Fibroblast of lung (primary cell): Measurements from ENCODE around the gene LDAH. TPM values are rescaled to one million over a fixed set of nuclear protein-coding genes. Genes with fewer than 3 reads are reported as not detected.

ENCODE experiments used
- DNase-seq, 2 donors: peaks; one replicate each; pipeline versions ENCODE4 v3.0.0 to v3.0.0-alpha.2; 2010; ENCODE audit warnings: low read depth in 2 of 2
- H2AFZ ChIP-seq: 2 replicates; pipeline ENCODE4 v1.5.1; 2012; ENCODE audit warnings: low read length, control low read depth, inconsistent platforms
- H3K27ac ChIP-seq: 2 replicates; pipeline ENCODE4 v1.5.1; 2011; ENCODE audit warnings: low read length, control low read depth; ENCODE audit not compliant: insufficient read depth
- H3K27me3 ChIP-seq: 2 replicates; pipeline ENCODE4 v1.5.1; 2011; ENCODE audit warnings: mild to moderate bottlenecking, low read length; ENCODE audit not compliant: control insufficient read depth, insufficient read depth
- H3K36me3 ChIP-seq: 2 replicates; pipeline ENCODE4 v1.5.1; 2011; ENCODE audit warnings: low read length; ENCODE audit not compliant: control insufficient read depth, insufficient read depth
- H3K4me1 ChIP-seq: 2 replicates; pipeline ENCODE4 v1.5.1; 2011; ENCODE audit warnings: low read length; ENCODE audit not compliant: control insufficient read depth, insufficient read depth; ENCODE audit errors: extremely low read depth
- H3K4me2 ChIP-seq: 2 replicates; pipeline ENCODE4 v1.5.1; 2011; ENCODE audit warnings: low read length, control low read depth; ENCODE audit not compliant: insufficient read depth; ENCODE audit errors: extremely low read depth
- H3K4me3 ChIP-seq, 4 experiments: fragments of 200-600 bp in 1 of 4; sonication (generic) in 1 of 4; replicated peaks in 1 of 4; 2 replicates each; pipeline ENCODE4 v1.5.1; 2011 to 2016; ENCODE audit warnings: low read length in 4 of 4, low read depth in 3 of 4, mild to moderate bottlenecking in 3 of 4, control low read depth in 2 of 4, inconsistent platforms in 1 of 4, mixed read lengths in 1 of 4; ENCODE audit not compliant: insufficient read depth in 1 of 4; ENCODE audit errors: control extremely low read depth in 1 of 4
- H3K79me2 ChIP-seq: 2 replicates; pipeline ENCODE4 v1.5.1; 2012; ENCODE audit warnings: mild to moderate bottlenecking, low read length, inconsistent platforms; ENCODE audit not compliant: control insufficient read depth, insufficient read depth
- H3K9ac ChIP-seq: 2 replicates; pipeline ENCODE4 v1.5.1; 2011; ENCODE audit warnings: mild to moderate bottlenecking, low read length, control low read depth; ENCODE audit not compliant: insufficient read depth
- H3K9me3 ChIP-seq: 2 replicates; pipeline ENCODE4 v1.5.1; 2012; ENCODE audit warnings: low read depth, low read length; ENCODE audit not compliant: control insufficient read depth, insufficient read depth
- H4K20me1 ChIP-seq: 2 replicates; pipeline ENCODE4 v1.5.1; 2011; ENCODE audit warnings: low read length; ENCODE audit not compliant: control insufficient read depth, insufficient read depth; ENCODE audit errors: extremely low read depth
- EZH2 ChIP-seq: IDR thresholded peaks from 2 replicates; pipeline ENCODE4 v1.5.1; 2012; ENCODE audit warnings: low read length, control low read depth, mild to moderate bottlenecking; ENCODE audit errors: missing control alignments
- polyA plus RNA-seq, 2 donors: library from polyadenylated mRNA; depleted of rRNA in 1 of 2; stranded (reverse) in 1 of 2; unstranded in 1 of 2; fragments of >200 nt; gene quantifications; 2 replicates each; pipeline ENCODE4 v1.2.1, GENCODE V29; 2011 to 2012; ENCODE audit warnings: missing spikeins in 1 of 2
- total RNA-seq: library from RNA; depleted of rRNA; stranded (reverse); fragments of >200 nt; gene quantifications from 2 replicates; pipeline ENCODE4 v1.2.1, GENCODE V29; 2014
- TF ChIP-seq, protein P1 (sequence below), 2 donors: IDR thresholded peaks in 1 of 2; conservative IDR thresholded peaks in 1 of 2; 1 replicate in 1 of 2; 2 replicates in 1 of 2; pipeline ENCODE4 v1.5.1; 2011 to 2012; ENCODE audit warnings: low read length in 2 of 2, control low read depth in 1 of 2, inconsistent platforms in 1 of 2, low read depth in 1 of 2, mild to moderate bottlenecking in 1 of 2

The LDAH gene
- total and polyA plus RNA-seq, 2 donors (not counting 1 experiment from before 2014, with no cell fraction given), result 20.5 to 22.8 TPM

DNA sequence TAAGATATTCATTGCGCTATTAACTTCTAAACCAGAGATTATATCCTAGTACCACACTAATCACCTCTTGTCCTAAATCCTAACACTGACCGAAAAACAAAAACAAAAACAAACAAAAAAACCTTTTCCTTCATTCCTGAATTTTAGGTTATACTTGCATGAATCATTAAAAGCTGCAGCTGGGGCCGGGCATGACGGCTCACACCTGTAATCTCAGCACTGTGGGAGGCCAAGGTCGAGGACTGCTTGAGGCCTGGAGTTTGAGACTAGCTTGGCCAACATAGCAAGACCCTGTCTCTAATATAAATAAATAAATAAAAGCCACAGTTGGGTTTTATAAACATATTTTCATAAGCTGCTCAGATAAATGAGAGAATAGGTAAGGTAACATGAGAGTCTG lies 96.0 kb downstream of the LDAH start:
- H3K9me3 ChIP-seq, result no peaks in the 10 kb centered on the region
- no peak overlapping the region for H3K4me3 ChIP-seq
- H3K79me2 ChIP-seq, result no peaks in the 10 kb centered on the region
- H3K27ac ChIP-seq, result no peak overlapping the region
- peaks cover 2% of the 10 kb centered on the region for H3K4me1 ChIP-seq
- H3K27me3 ChIP-seq, result no peaks in the 10 kb centered on the region
- no peak overlapping the region for H3K9ac ChIP-seq
- DNase-seq, result no peak
- no peaks in the 10 kb centered on the region for H3K36me3 ChIP-seq
- no peak overlapping the region for H2AFZ ChIP-seq
- TF ChIP-seq, protein P1, sequence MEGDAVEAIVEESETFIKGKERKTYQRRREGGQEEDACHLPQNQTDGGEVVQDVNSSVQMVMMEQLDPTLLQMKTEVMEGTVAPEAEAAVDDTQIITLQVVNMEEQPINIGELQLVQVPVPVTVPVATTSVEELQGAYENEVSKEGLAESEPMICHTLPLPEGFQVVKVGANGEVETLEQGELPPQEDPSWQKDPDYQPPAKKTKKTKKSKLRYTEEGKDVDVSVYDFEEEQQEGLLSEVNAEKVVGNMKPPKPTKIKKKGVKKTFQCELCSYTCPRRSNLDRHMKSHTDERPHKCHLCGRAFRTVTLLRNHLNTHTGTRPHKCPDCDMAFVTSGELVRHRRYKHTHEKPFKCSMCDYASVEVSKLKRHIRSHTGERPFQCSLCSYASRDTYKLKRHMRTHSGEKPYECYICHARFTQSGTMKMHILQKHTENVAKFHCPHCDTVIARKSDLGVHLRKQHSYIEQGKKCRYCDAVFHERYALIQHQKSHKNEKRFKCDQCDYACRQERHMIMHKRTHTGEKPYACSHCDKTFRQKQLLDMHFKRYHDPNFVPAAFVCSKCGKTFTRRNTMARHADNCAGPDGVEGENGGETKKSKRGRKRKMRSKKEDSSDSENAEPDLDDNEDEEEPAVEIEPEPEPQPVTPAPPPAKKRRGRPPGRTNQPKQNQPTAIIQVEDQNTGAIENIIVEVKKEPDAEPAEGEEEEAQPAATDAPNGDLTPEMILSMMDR (conservative IDR thresholded peaks at IDR 0.05 in 1 of 2, IDR thresholded peaks at IDR 0.05 in 1 of 2; ENCODE audit: low read depth in 1 of 2, low read length in 2 of 2), result no peak
- TF ChIP-seq EZH2, result no peak
- no peaks in the 10 kb centered on the region for H4K20me1 ChIP-seq
- no peak overlapping the region for H3K4me2 ChIP-seq

DNA sequence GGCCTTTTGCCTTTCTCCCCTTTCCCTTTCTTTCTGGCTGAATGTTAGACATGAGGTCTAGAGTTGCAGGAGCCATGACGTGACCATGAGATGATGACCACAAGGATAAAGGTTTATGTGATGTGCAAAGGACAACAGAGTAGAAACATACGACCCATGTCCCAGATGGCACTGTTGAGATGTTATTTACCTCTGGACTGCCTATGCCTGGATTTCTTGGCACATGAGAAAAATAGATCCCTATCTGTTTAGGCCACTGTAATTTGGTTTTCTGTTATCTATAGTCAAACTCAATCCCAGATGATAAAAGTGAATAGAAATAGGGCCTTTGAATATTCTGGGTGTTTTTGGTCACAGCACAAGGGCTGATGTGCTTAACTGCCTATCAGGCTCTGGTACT lies 97.1 kb downstream of the LDAH start:
- H3K9ac ChIP-seq, result no peak overlapping the region
- H3K4me1 ChIP-seq, result peaks cover 2% of the 10 kb centered on the region
- no peaks in the 10 kb centered on the region for H3K79me2 ChIP-seq
- H2AFZ ChIP-seq, result no peak overlapping the region
- H3K4me2 ChIP-seq, result no peak overlapping the region
- H3K27ac ChIP-seq, result no peak overlapping the region
- TF ChIP-seq EZH2, result no peak
- TF ChIP-seq, protein P1 (conservative IDR thresholded peaks at IDR 0.05 in 1 of 2, IDR thresholded peaks at IDR 0.05 in 1 of 2; ENCODE audit: low read depth in 1 of 2, low read length in 2 of 2), result no peak
- H3K9me3 ChIP-seq, result no peaks in the 10 kb centered on the region
- no peaks in the 10 kb centered on the region for H4K20me1 ChIP-seq
- no peak for DNase-seq
- H3K27me3 ChIP-seq, result no peaks in the 10 kb centered on the region
- H3K4me3 ChIP-seq, result no peak overlapping the region
- no peaks in the 10 kb centered on the region for H3K36me3 ChIP-seq

DNA sequence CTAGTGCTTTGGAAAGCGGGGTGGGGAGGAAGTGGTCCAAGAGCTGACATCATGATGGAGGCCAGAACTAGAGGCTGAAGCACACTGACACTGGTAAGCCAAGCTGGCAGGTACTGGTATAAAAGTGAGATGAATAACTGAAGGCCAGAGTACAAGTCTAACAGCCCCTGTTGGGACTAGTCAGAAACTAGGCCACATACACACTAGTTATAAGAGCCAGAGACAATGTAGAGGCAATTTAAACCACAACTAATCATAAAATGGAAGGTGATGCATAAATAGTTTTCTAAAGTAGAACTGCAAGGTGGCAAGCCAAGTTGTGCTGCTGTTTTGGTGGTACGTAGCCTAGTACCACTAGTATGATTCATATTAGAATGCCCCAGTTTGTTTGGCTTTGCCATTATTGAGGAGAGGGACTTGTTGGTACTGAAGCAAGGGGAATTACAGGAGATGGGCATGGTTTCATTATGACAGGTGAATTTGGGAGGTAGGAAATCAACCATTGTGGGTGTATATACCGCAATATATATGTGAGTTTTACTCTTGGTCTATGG lies 98.3 kb downstream of the LDAH start:
- no peak overlapping the region for H3K9ac ChIP-seq
- no peak overlapping the region for H3K27ac ChIP-seq
- H3K4me2 ChIP-seq, result no peak overlapping the region
- H3K9me3 ChIP-seq, result no peaks in the 10 kb centered on the region
- no peak overlapping the region for H3K4me3 ChIP-seq
- H4K20me1 ChIP-seq, result no peaks in the 10 kb centered on the region
- peaks cover 2% of the 10 kb centered on the region for H3K4me1 ChIP-seq
- H2AFZ ChIP-seq, result no peak overlapping the region
- H3K36me3 ChIP-seq, result no peaks in the 10 kb centered on the region
- no peak for TF ChIP-seq EZH2
- TF ChIP-seq, protein P1 (conservative IDR thresholded peaks at IDR 0.05 in 1 of 2, IDR thresholded peaks at IDR 0.05 in 1 of 2; ENCODE audit: low read depth in 1 of 2, low read length in 2 of 2), result no peak
- no peaks in the 10 kb centered on the region for H3K79me2 ChIP-seq
- no peaks in the 10 kb centered on the region for H3K27me3 ChIP-seq
- no peak for DNase-seq
